HEK293 (cell line): ENCODE results near the gene IL1RAPL1.

ENCODE experiments used
- CTCF ChIP-seq: fragments of 450-650 bp; formaldehyde crosslinking; IDR thresholded peaks from 2 replicates; pipeline ENCODE4 v1.5.1; 2016; ENCODE audit warnings: missing biosample characterization, missing genetic modification characterization
- MYNN ChIP-seq: fragments of 450-650 bp; formaldehyde crosslinking; IDR thresholded peaks from 2 replicates; pipeline ENCODE4 v1.5.1; 2016; ENCODE audit warnings: missing biosample characterization, missing genetic modification characterization, borderline replicate concordance
- PRDM6 ChIP-seq: fragments of 450-650 bp; formaldehyde crosslinking; IDR thresholded peaks from 2 replicates; pipeline ENCODE4 v1.5.1; 2017; ENCODE audit warnings: missing biosample characterization, missing genetic modification characterization
- SALL2 ChIP-seq: fragments of 450-650 bp; formaldehyde crosslinking; IDR thresholded peaks from 2 replicates; pipeline ENCODE4 v1.5.0; 2017; ENCODE audit warnings: missing biosample characterization, mild to moderate bottlenecking, missing genetic modification characterization, borderline replicate concordance
- YY1 ChIP-seq: fragments of 450-650 bp; formaldehyde crosslinking; IDR thresholded peaks from 2 replicates; pipeline ENCODE4 v1.5.1; 2018; ENCODE audit warnings: missing biosample characterization, missing genetic modification characterization
- ZBTB1 ChIP-seq: fragments of 450-650 bp; formaldehyde crosslinking; IDR thresholded peaks from 2 replicates; pipeline ENCODE4 v1.5.1; 2016; ENCODE audit warnings: missing biosample characterization, missing genetic modification characterization
- ZNF274 ChIP-seq, 2 experiments: fragments of 200-500 bp in 1 of 2; fragments of 450-650 bp in 1 of 2; sonication (Bioruptor generic) in 1 of 2; formaldehyde crosslinking in 1 of 2; IDR thresholded peaks; 2 replicates each; pipeline versions ENCODE4 v1.5.1 to v1.6.1; 2014 to 2016; ENCODE audit warnings: borderline replicate concordance in 1 of 2, inconsistent platforms in 1 of 2, low read length in 1 of 2, missing biosample characterization in 1 of 2, missing genetic modification characterization in 1 of 2
- ZNF510 ChIP-seq: fragments of 450-650 bp; formaldehyde crosslinking; IDR thresholded peaks from 2 replicates; pipeline ENCODE4 v1.5.1; 2018; ENCODE audit warnings: mild to moderate bottlenecking, missing genetic modification characterization, missing biosample characterization; ENCODE audit not compliant: insufficient replicate concordance
- ZNF521 ChIP-seq: fragments of 450-650 bp; formaldehyde crosslinking; IDR thresholded peaks from 2 replicates; pipeline ENCODE4 v1.5.1; 2017; ENCODE audit warnings: missing biosample characterization, mild to moderate bottlenecking, missing genetic modification characterization
- ZNF777 ChIP-seq: fragments of 450-650 bp; formaldehyde crosslinking; IDR thresholded peaks from 2 replicates; pipeline ENCODE4 v1.5.1; 2017; ENCODE audit warnings: missing biosample characterization, missing genetic modification characterization, borderline replicate concordance
- TF ChIP-seq, protein P1 (sequence below): fragments of 450-650 bp; formaldehyde crosslinking; IDR thresholded peaks from 2 replicates; pipeline ENCODE4 v1.5.1; 2016; ENCODE audit warnings: missing biosample characterization, missing genetic modification characterization
- TF ChIP-seq, protein P2 (sequence below): fragments of 450-650 bp; formaldehyde crosslinking; IDR thresholded peaks from 2 replicates; pipeline ENCODE4 v1.5.1; 2016; ENCODE audit warnings: missing biosample characterization, missing genetic modification characterization, low read depth
- TF ChIP-seq, protein P3 (sequence below): fragments of 450-650 bp; formaldehyde crosslinking; IDR thresholded peaks from 2 replicates; pipeline ENCODE4 v1.5.1; 2016; ENCODE audit warnings: missing biosample characterization, missing genetic modification characterization
- TF ChIP-seq, protein P4 (sequence below): fragments of 450-650 bp; formaldehyde crosslinking; IDR thresholded peaks from 2 replicates; pipeline ENCODE4 v1.5.1; 2017; ENCODE audit warnings: missing biosample characterization, missing genetic modification characterization

GRCh38 chrX:29634516-29634915 is 1047.3 kb downstream of the IL1RAPL1 start:
- no peak for TF ChIP-seq CTCF (tag by site-specific recombination)
- TF ChIP-seq, protein P1, sequence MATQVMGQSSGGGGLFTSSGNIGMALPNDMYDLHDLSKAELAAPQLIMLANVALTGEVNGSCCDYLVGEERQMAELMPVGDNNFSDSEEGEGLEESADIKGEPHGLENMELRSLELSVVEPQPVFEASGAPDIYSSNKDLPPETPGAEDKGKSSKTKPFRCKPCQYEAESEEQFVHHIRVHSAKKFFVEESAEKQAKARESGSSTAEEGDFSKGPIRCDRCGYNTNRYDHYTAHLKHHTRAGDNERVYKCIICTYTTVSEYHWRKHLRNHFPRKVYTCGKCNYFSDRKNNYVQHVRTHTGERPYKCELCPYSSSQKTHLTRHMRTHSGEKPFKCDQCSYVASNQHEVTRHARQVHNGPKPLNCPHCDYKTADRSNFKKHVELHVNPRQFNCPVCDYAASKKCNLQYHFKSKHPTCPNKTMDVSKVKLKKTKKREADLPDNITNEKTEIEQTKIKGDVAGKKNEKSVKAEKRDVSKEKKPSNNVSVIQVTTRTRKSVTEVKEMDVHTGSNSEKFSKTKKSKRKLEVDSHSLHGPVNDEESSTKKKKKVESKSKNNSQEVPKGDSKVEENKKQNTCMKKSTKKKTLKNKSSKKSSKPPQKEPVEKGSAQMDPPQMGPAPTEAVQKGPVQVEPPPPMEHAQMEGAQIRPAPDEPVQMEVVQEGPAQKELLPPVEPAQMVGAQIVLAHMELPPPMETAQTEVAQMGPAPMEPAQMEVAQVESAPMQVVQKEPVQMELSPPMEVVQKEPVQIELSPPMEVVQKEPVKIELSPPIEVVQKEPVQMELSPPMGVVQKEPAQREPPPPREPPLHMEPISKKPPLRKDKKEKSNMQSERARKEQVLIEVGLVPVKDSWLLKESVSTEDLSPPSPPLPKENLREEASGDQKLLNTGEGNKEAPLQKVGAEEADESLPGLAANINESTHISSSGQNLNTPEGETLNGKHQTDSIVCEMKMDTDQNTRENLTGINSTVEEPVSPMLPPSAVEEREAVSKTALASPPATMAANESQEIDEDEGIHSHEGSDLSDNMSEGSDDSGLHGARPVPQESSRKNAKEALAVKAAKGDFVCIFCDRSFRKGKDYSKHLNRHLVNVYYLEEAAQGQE (tag by site-specific recombination): no peak
- no peak for TF ChIP-seq ZNF521 (tag by site-specific recombination)
- TF ChIP-seq ZBTB1 (tag by site-specific recombination): no peak
- TF ChIP-seq ZNF510 (tag by site-specific recombination): no peak
- no peak for TF ChIP-seq ZNF274 (IDR thresholded peaks at IDR 0.05; ENCODE audit: low read length)
- TF ChIP-seq ZNF274 (tag by site-specific recombination; IDR thresholded peaks at IDR 0.05; ENCODE audit: borderline replicate concordance): no peak
- TF ChIP-seq, protein P2, sequence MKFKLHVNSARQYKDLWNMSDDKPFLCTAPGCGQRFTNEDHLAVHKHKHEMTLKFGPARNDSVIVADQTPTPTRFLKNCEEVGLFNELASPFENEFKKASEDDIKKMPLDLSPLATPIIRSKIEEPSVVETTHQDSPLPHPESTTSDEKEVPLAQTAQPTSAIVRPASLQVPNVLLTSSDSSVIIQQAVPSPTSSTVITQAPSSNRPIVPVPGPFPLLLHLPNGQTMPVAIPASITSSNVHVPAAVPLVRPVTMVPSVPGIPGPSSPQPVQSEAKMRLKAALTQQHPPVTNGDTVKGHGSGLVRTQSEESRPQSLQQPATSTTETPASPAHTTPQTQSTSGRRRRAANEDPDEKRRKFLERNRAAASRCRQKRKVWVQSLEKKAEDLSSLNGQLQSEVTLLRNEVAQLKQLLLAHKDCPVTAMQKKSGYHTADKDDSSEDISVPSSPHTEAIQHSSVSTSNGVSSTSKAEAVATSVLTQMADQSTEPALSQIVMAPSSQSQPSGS (tag by site-specific recombination): no peak
- no peak for TF ChIP-seq SALL2 (tag by site-specific recombination)
- no peak for TF ChIP-seq MYNN (tag by site-specific recombination)
- TF ChIP-seq ZNF777: no peak
- TF ChIP-seq, protein P3, sequence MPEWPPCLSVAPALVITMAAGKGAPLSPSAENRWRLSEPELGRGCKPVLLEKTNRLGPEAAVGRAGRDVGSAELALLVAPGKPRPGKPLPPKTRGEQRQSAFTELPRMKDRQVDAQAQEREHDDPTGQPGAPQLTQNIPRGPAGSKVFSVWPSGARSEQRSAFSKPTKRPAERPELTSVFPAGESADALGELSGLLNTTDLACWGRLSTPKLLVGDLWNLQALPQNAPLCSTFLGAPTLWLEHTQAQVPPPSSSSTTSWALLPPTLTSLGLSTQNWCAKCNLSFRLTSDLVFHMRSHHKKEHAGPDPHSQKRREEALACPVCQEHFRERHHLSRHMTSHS (tag by site-specific recombination): no peak
- TF ChIP-seq PRDM6 (tag by site-specific recombination): no peak
- TF ChIP-seq YY1 (tag by site-specific recombination): no peak
- TF ChIP-seq, protein P4, sequence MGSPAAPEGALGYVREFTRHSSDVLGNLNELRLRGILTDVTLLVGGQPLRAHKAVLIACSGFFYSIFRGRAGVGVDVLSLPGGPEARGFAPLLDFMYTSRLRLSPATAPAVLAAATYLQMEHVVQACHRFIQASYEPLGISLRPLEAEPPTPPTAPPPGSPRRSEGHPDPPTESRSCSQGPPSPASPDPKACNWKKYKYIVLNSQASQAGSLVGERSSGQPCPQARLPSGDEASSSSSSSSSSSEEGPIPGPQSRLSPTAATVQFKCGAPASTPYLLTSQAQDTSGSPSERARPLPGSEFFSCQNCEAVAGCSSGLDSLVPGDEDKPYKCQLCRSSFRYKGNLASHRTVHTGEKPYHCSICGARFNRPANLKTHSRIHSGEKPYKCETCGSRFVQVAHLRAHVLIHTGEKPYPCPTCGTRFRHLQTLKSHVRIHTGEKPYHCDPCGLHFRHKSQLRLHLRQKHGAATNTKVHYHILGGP (tag by site-specific recombination): no peak
